ENCODE measurements around the gene CPSF4L.

The CPSF4L gene

GRCh38 chr17:73201215-73202069 lies 60.2 kb downstream of the CPSF4L start:
- DNase-seq (ENCODE audit: low read depth in 1 of 2, low spot score in 1 of 2), result no peak
- Histone ChIP-seq H3K4me3 (replicated peaks; ENCODE audit: insufficient read depth, low read length) (no peak overlapping the region), H3K27ac (replicated peaks) (no peak overlapping the region), H3K27me3 (ENCODE audit: insufficient read depth, poor library complexity, severe bottlenecking) (no peaks in the 10 kb centered on the region)
- TF ChIP-seq POLR2AphosphoS5 (IDR thresholded peaks at IDR 0.05; ENCODE audit: low read depth) (no peak), CTCF (IDR thresholded peaks at IDR 0.05; ENCODE audit: insufficient read depth, low read length) (no peak), GABPA (IDR thresholded peaks at IDR 0.05; ENCODE audit: low read depth) (no peak), REST (IDR thresholded peaks at IDR 0.05; ENCODE audit: insufficient replicate concordance, low read depth) (no peak), SPI1 (IDR thresholded peaks at IDR 0.05; ENCODE audit: borderline replicate concordance, low read depth) (no peak)

GRCh38 chr17:73200476-73200875 lies 61.2 kb downstream of the CPSF4L start:
- TF ChIP-seq SPI1 (IDR thresholded peaks at IDR 0.05; ENCODE audit: borderline replicate concordance, low read depth) (no peak), GABPA (IDR thresholded peaks at IDR 0.05; ENCODE audit: low read depth) (no peak), POLR2AphosphoS5 (IDR thresholded peaks at IDR 0.05; ENCODE audit: low read depth) (no peak), REST (IDR thresholded peaks at IDR 0.05; ENCODE audit: insufficient replicate concordance, low read depth) (no peak), CTCF (IDR thresholded peaks at IDR 0.05; ENCODE audit: insufficient read depth, low read length) (no peak)
- no peak overlapping the region for H3K27ac ChIP-seq (replicated peaks)
- H3K4me3 ChIP-seq (replicated peaks; ENCODE audit: insufficient read depth, low read length), result no peak overlapping the region
- no peaks in the 10 kb centered on the region for H3K27me3 ChIP-seq (ENCODE audit: insufficient read depth, poor library complexity, severe bottlenecking)
- no peak for DNase-seq (ENCODE audit: low read depth in 1 of 2, low spot score in 1 of 2)

GRCh38 chr17:73199751-73200317 lies 61.8 kb downstream of the CPSF4L start:
- DNase-seq (ENCODE audit: low read depth in 1 of 2, low spot score in 1 of 2), result no peak
- H3K27ac ChIP-seq (replicated peaks), result no peak overlapping the region
- H3K27me3 ChIP-seq (ENCODE audit: insufficient read depth, poor library complexity, severe bottlenecking), result no peaks in the 10 kb centered on the region
- H3K4me3 ChIP-seq (replicated peaks; ENCODE audit: insufficient read depth, low read length), result no peak overlapping the region
- TF ChIP-seq REST (IDR thresholded peaks at IDR 0.05; ENCODE audit: insufficient replicate concordance, low read depth), result no peak
- no peak for TF ChIP-seq CTCF (IDR thresholded peaks at IDR 0.05; ENCODE audit: insufficient read depth, low read length)
- no peak for TF ChIP-seq GABPA (IDR thresholded peaks at IDR 0.05; ENCODE audit: low read depth)
- TF ChIP-seq SPI1 (IDR thresholded peaks at IDR 0.05; ENCODE audit: borderline replicate concordance, low read depth), result no peak
- TF ChIP-seq POLR2AphosphoS5 (IDR thresholded peaks at IDR 0.05; ENCODE audit: low read depth), result no peak

All from HL-60 (cell line).